Measurements from ENCODE around the gene PIP4K2A. TPM values are rescaled to one million over a fixed set of nuclear protein-coding genes. Genes with fewer than 3 reads are reported as not detected.

Gene PIP4K2A
- total RNA-seq: 15.5 and 26.3 TPM in 2 replicates

GRCh38 chr10:22714479-22715289 lies at the start of gene PIP4K2A:
TSS of gene PIP4K2A (minus strand) at chr10:22714578. CDS start at chr10:22714326, 252 bp downstream.

Other genes starting within 250 kb of the PIP4K2A start
- gene ARMC3, start 213.5 kb upstream of the PIP4K2A start, total RNA-seq: not detected in 2 replicates

All from mammary microvascular endothelial cell (primary cell).